Central memory CD8-positive, alpha-beta T cell (primary cell): ENCODE measurements around the gene CDIP1.
"Not testable (repeated sequence)": the region's sequence is repeated elsewhere in the genome, so short reads cannot be mapped to it uniquely, and the experiment has no call there.

ENCODE experiments used
- ATAC-seq: fragments of 150-1000 bp; cut with Tn5 transposase; replicated peaks from 2 replicates; pipeline ENCODE4 v1.10.0; 2022; ENCODE audit warnings: mild to moderate bottlenecking, moderate FRiP score, moderate number of reproducible peaks; ENCODE audit not compliant: poor library complexity, severe bottlenecking; ENCODE audit errors: extremely low read depth
- DNase-seq, 2 donors: peaks; one replicate each; pipeline ENCODE4 v3.0.0; 2021; ENCODE audit warnings: low spot score in 2 of 2
- H3K27ac Mint-ChIP-seq: one replicate; pipeline ENCODE4 v1.8.0; 2022; ENCODE audit warnings: low read depth, mild to moderate bottlenecking, moderate library complexity, mixed read lengths
- H3K27me3 Mint-ChIP-seq: one replicate; pipeline ENCODE4 v1.8.0; 2022; ENCODE audit warnings: mixed read lengths
- H3K36me3 Mint-ChIP-seq: one replicate; pipeline ENCODE4 v1.8.0; 2022; ENCODE audit warnings: mild to moderate bottlenecking, moderate library complexity, mixed read lengths; ENCODE audit not compliant: insufficient read depth
- H3K4me1 Mint-ChIP-seq: one replicate; pipeline ENCODE4 v1.8.0; 2022; ENCODE audit warnings: mixed read lengths
- H3K4me3 Mint-ChIP-seq: one replicate; pipeline ENCODE4 v1.8.0; 2022; ENCODE audit warnings: mild to moderate bottlenecking, moderate library complexity, mixed read lengths
- H3K9me3 Mint-ChIP-seq: one replicate; pipeline ENCODE4 v1.8.0; 2022; ENCODE audit warnings: mixed read lengths

CDIP1 gene

GRCh38 chr16:4538350-4539235, at the start of gene CDIP1:
TSS of gene CDIP1 (minus strand) at chr16:4538773. CDS start at chr16:4514130, 24,643 bp downstream.
- peaks cover 13% of the 10 kb centered on the region for H3K36me3 Mint-ChIP-seq
- DNase-seq (peak; percentile 83 to 86), ATAC-seq (peak; percentile 87)
- peak within 1 kb of the TSS; percentile 75 for H3K4me3 Mint-ChIP-seq
- no peaks in the 10 kb centered on the region for H3K27me3 Mint-ChIP-seq
- peaks cover 31% of the 10 kb centered on the region for H3K4me1 Mint-ChIP-seq
- H3K27ac Mint-ChIP-seq = peak within 1 kb of the TSS; percentile 41
- peaks cover 5% of the 10 kb centered on the region for H3K9me3 Mint-ChIP-seq

- no peak for ATAC-seq
- H3K27ac Mint-ChIP-seq = no peak overlapping the region
These were observed 47.7 kb upstream of the CDIP1 start for GRCh38 chr16:4586291-4586690.

GRCh38 chr16:4583906-4584305, 45.3 kb upstream of the CDIP1 start:
- Mint-ChIP-seq H3K4me3 (no peak overlapping the region), H3K36me3 (peaks cover 2% of the 10 kb centered on the region), H3K27me3 (peaks cover 16% of the 10 kb centered on the region), H3K27ac (no peak overlapping the region), H3K4me1 (no peaks in the 10 kb centered on the region), H3K9me3 (no peaks in the 10 kb centered on the region)
- DNase-seq (no peak), ATAC-seq (no peak)

More at GRCh38 chr16:4586291-4586690, 47.7 kb upstream of the CDIP1 start:
- no peak for DNase-seq
- Mint-ChIP-seq H3K4me3 (no peak overlapping the region), H3K4me1 (no peaks in the 10 kb centered on the region), H3K9me3 (no peaks in the 10 kb centered on the region), H3K27me3 (peaks cover 16% of the 10 kb centered on the region), H3K36me3 (peaks cover 2% of the 10 kb centered on the region)

GRCh38 chr16:4580250-4580649, 41.7 kb upstream of the CDIP1 start:
- no peak for DNase-seq
- Mint-ChIP-seq H3K27me3 (peaks cover under 1% of the 10 kb centered on the region), H3K36me3 (peaks cover 2% of the 10 kb centered on the region), H3K4me3 (no peak overlapping the region), H3K9me3 (no peaks in the 10 kb centered on the region), H3K27ac (no peak overlapping the region), H3K4me1 (no peaks in the 10 kb centered on the region)
- no peak for ATAC-seq

- ATAC-seq (no peak), DNase-seq (no peak)
- no peaks in the 10 kb centered on the region for H3K27me3 Mint-ChIP-seq
- H3K4me1 Mint-ChIP-seq = no peaks in the 10 kb centered on the region
- no peaks in the 10 kb centered on the region for H3K36me3 Mint-ChIP-seq
- no peaks in the 10 kb centered on the region for H3K9me3 Mint-ChIP-seq
- H3K4me3 Mint-ChIP-seq = no peak overlapping the region
- H3K27ac Mint-ChIP-seq = no peak overlapping the region
These were observed 40.5 kb upstream of the CDIP1 start for GRCh38 chr16:4578961-4579530.

GRCh38 chr16:4576008-4576407, 37.4 kb upstream of the CDIP1 start:
- no peak for ATAC-seq
- H3K27ac Mint-ChIP-seq = no peak overlapping the region
- H3K36me3 Mint-ChIP-seq = peaks cover 1% of the 10 kb centered on the region
- H3K9me3 Mint-ChIP-seq = no peaks in the 10 kb centered on the region
- peaks cover 7% of the 10 kb centered on the region for H3K27me3 Mint-ChIP-seq
- H3K4me3 Mint-ChIP-seq = no peak overlapping the region
- H3K4me1 Mint-ChIP-seq = no peaks in the 10 kb centered on the region
- DNase-seq = no peak

- Mint-ChIP-seq H3K27me3 (peaks cover 7% of the 10 kb centered on the region), H3K27ac (no peak overlapping the region), H3K4me1 (no peaks in the 10 kb centered on the region), H3K36me3 (peaks cover 1% of the 10 kb centered on the region), H3K4me3 (no peak overlapping the region), H3K9me3 (no peaks in the 10 kb centered on the region)
- no peak for ATAC-seq
- no peak for DNase-seq
These were observed 36.5 kb upstream of the CDIP1 start for GRCh38 chr16:4574919-4575705.

- not testable (repeated sequence) for H3K27me3 Mint-ChIP-seq, H3K9me3 Mint-ChIP-seq, DNase-seq, H3K36me3 Mint-ChIP-seq, ATAC-seq, H3K4me1 Mint-ChIP-seq, H3K4me3 Mint-ChIP-seq, H3K27ac Mint-ChIP-seq
These were observed 35.4 kb upstream of the CDIP1 start for GRCh38 chr16:4573926-4574325.

- peaks cover 1% of the 10 kb centered on the region for H3K36me3 Mint-ChIP-seq
- ATAC-seq = no peak
- no peak for DNase-seq
- no peak overlapping the region for H3K4me3 Mint-ChIP-seq
- H3K4me1 Mint-ChIP-seq = no peaks in the 10 kb centered on the region
- H3K27me3 Mint-ChIP-seq = peaks cover 7% of the 10 kb centered on the region
- H3K27ac Mint-ChIP-seq = no peak overlapping the region
- H3K9me3 Mint-ChIP-seq = no peaks in the 10 kb centered on the region
These were observed 34.1 kb upstream of the CDIP1 start for GRCh38 chr16:4572715-4573114.

GRCh38 chr16:4570688-4571321, 32.2 kb upstream of the CDIP1 start:
- Mint-ChIP-seq H3K27me3 (peaks cover 7% of the 10 kb centered on the region), H3K36me3 (peaks cover 1% of the 10 kb centered on the region), H3K4me1 (peaks cover 10% of the 10 kb centered on the region), H3K9me3 (no peaks in the 10 kb centered on the region), H3K4me3 (no peak overlapping the region), H3K27ac (no peak overlapping the region)
- DNase-seq (no peak), ATAC-seq (no peak)

- H3K4me1 Mint-ChIP-seq = peaks cover 10% of the 10 kb centered on the region
- H3K4me3 Mint-ChIP-seq = no peak overlapping the region
- no peak overlapping the region for H3K27ac Mint-ChIP-seq
- DNase-seq = no peak
- no peaks in the 10 kb centered on the region for H3K9me3 Mint-ChIP-seq
- peaks cover 7% of the 10 kb centered on the region for H3K27me3 Mint-ChIP-seq
- peaks cover 1% of the 10 kb centered on the region for H3K36me3 Mint-ChIP-seq
- ATAC-seq = no peak
These were observed 31.5 kb upstream of the CDIP1 start for GRCh38 chr16:4570086-4570485.

GRCh38 chr16:4566144-4566543, 27.6 kb upstream of the CDIP1 start:
- H3K4me1 Mint-ChIP-seq = peaks cover 10% of the 10 kb centered on the region
- H3K9me3 Mint-ChIP-seq = no peaks in the 10 kb centered on the region
- H3K4me3 Mint-ChIP-seq = no peak overlapping the region

More at GRCh38 chr16:4566144-4566543, 27.6 kb upstream of the CDIP1 start:
- no peak for DNase-seq
- Mint-ChIP-seq H3K36me3 (peaks cover 1% of the 10 kb centered on the region), H3K27me3 (no peaks in the 10 kb centered on the region), H3K27ac (no peak overlapping the region)
- no peak for ATAC-seq
